Right atrium auricular region (tissue), 2 donors: ENCODE results near the gene NUDT4. TPM values are rescaled to one million over a fixed set of nuclear protein-coding genes. Genes with fewer than 3 reads are reported as not detected.

Experiments used
- DNase-seq: peaks from one replicate; pipeline ENCODE4 v3.0.0-alpha.2; 2019; ENCODE audit warnings: low spot score
- H3K27ac ChIP-seq, 2 donors: fragments of 200-600 bp; sonication (generic); 1 replicate in 1 of 2; 2 replicates in 1 of 2; pipeline ENCODE4 v1.5.1; 2016 to 2019
- H3K27me3 ChIP-seq, 2 donors: fragments of 200-600 bp; sonication (generic); one replicate each; pipeline versions ENCODE4 v1.5.1 to v1.6.0; 2017 to 2019
- H3K36me3 ChIP-seq: fragments of 200-600 bp; sonication (generic); one replicate; pipeline ENCODE4 v1.5.1; 2016
- H3K4me1 ChIP-seq, 2 donors: fragments of 200-600 bp; sonication (generic); one replicate each; pipeline versions ENCODE4 v1.5.1 to v1.6.0; 2017 to 2019
- H3K4me3 ChIP-seq, 2 donors: fragments of 200-600 bp; sonication (generic); 1 replicate in 1 of 2; 2 replicates in 1 of 2; pipeline ENCODE4 v1.5.1; 2017 to 2019; ENCODE audit warnings: mild to moderate bottlenecking in 1 of 2, moderate library complexity in 1 of 2
- H3K9me3 ChIP-seq, 2 donors: fragments of 200-600 bp; sonication (generic); one replicate each; pipeline ENCODE4 v1.5.1; 2019
- CTCF ChIP-seq, 2 donors: fragments of 200-600 bp; sonication (generic); IDR thresholded peaks; one replicate each; pipeline ENCODE4 v1.5.1; 2019; ENCODE audit warnings: antibody characterized with exemption in 2 of 2
- total RNA-seq, 2 donors: library from RNA; depleted of rRNA; stranded (reverse); fragments of >200 nt; gene quantifications; one replicate each; pipeline ENCODE4 v1.1.0, GENCODE V29; 2016

Gene NUDT4
- total RNA-seq, 2 donors from 2014 or later = 103 to 158 TPM

GRCh38 chr12:93442411-93443340 is 65.0 kb downstream of the NUDT4 start:
- Histone ChIP-seq H3K4me1 (peaks cover 0 to 36% of the 10 kb centered on the region in 2 donors), H3K27ac (peak overlapping the region; percentile 93 to 96), H3K4me3 (peak overlapping the region; percentile 86 to 100), H3K36me3 (no peaks in the 10 kb centered on the region), H3K27me3 (no peaks in the 10 kb centered on the region), H3K9me3 (no peaks in the 10 kb centered on the region)
- TF ChIP-seq CTCF (IDR thresholded peaks at IDR 0.05) = no peak
- DNase-seq = no peak

- Histone ChIP-seq H3K4me1 (peaks cover 0 to 29% of the 10 kb centered on the region in 2 donors), H3K9me3 (no peaks in the 10 kb centered on the region), H3K4me3 (no peak overlapping the region), H3K27ac (no peak overlapping the region), H3K36me3 (no peaks in the 10 kb centered on the region), H3K27me3 (no peaks in the 10 kb centered on the region)
- no peak for TF ChIP-seq CTCF (IDR thresholded peaks at IDR 0.05)
- no peak for DNase-seq
Measured at GRCh38 chr12:93443576-93443975, 65.9 kb downstream of the NUDT4 start.

- no peak for TF ChIP-seq CTCF (IDR thresholded peaks at IDR 0.05)
- Histone ChIP-seq H3K36me3 (no peaks in the 10 kb centered on the region), H3K4me1 (peaks cover 0 to 2% of the 10 kb centered on the region in 2 donors), H3K27me3 (no peaks in the 10 kb centered on the region), H3K4me3 (no peak overlapping the region), H3K27ac (no peak overlapping the region), H3K9me3 (no peaks in the 10 kb centered on the region)
- DNase-seq = no peak
Measured at GRCh38 chr12:93447555-93448290, 70.0 kb downstream of the NUDT4 start.

- no peak overlapping the region for H3K27ac ChIP-seq
- H3K27me3 ChIP-seq = no peaks in the 10 kb centered on the region
- TF ChIP-seq CTCF (IDR thresholded peaks at IDR 0.05) = no peak
- no peak for DNase-seq
- H3K9me3 ChIP-seq = no peaks in the 10 kb centered on the region
- no peak overlapping the region for H3K4me3 ChIP-seq
- H3K36me3 ChIP-seq = no peaks in the 10 kb centered on the region
- H3K4me1 ChIP-seq = no peaks in the 10 kb centered on the region
Measured at GRCh38 chr12:93448796-93449195, 71.1 kb downstream of the NUDT4 start.

- no peak overlapping the region for H3K4me3 ChIP-seq
- DNase-seq = no peak
- no peaks in the 10 kb centered on the region for H3K36me3 ChIP-seq
- H3K27me3 ChIP-seq = no peaks in the 10 kb centered on the region
- no peak for TF ChIP-seq CTCF (IDR thresholded peaks at IDR 0.05)
- H3K27ac ChIP-seq = no peak overlapping the region
- H3K9me3 ChIP-seq = no peaks in the 10 kb centered on the region
- H3K4me1 ChIP-seq = no peaks in the 10 kb centered on the region
Measured at GRCh38 chr12:93449277-93449676, 71.6 kb downstream of the NUDT4 start.
